Measurements from ENCODE around the gene MAG. TPM values are rescaled to one million over a fixed set of nuclear protein-coding genes. Genes with fewer than 3 reads are reported as not detected.
A peak's percentile ranks its signal among the peaks of the same experiment; 100 is the strongest.

MAG gene
- total and polyA plus RNA-seq, 2 of the 13 experiments (the other 11 are each of a cell fraction or from before 2014, with no cell fraction given), result 0.20 to 1.3 TPM

GRCh38 chr19:35253316-35254286 lies 38.4 kb upstream of the MAG start (continued):
- TF ChIP-seq DRAP1 (CRISPR knock-in tag; IDR thresholded peaks at IDR 0.05), result no peak
- no peak for TF ChIP-seq ZNF615 (CRISPR knock-in tag; IDR thresholded peaks at IDR 0.05; ENCODE audit: borderline replicate concordance)
- no peak for TF ChIP-seq ZNF207 (IDR thresholded peaks at IDR 0.05; ENCODE audit: borderline replicate concordance)
- no peak for TF ChIP-seq ZNF552 (CRISPR knock-in tag; IDR thresholded peaks at IDR 0.05; ENCODE audit: borderline replicate concordance)
- no peak for TF ChIP-seq ZNF597 (CRISPR knock-in tag; IDR thresholded peaks at IDR 0.05)
- no peak for TF ChIP-seq BCLAF1 (IDR thresholded peaks at IDR 0.05)
- no peak for TF ChIP-seq GLMP (CRISPR knock-in tag; IDR thresholded peaks at IDR 0.05; ENCODE audit: borderline replicate concordance)
- no peak for TF ChIP-seq ZNF510 (CRISPR knock-in tag; IDR thresholded peaks at IDR 0.05; ENCODE audit: low read depth)
- TF ChIP-seq XBP1 (CRISPR knock-in tag; IDR thresholded peaks at IDR 0.05), result no peak
- TF ChIP-seq BCL6 (CRISPR knock-in tag; IDR thresholded peaks at IDR 0.05), result peak; percentile 98
- TF ChIP-seq REXO4 (CRISPR knock-in tag; IDR thresholded peaks at IDR 0.05; ENCODE audit: borderline replicate concordance), result no peak
- TF ChIP-seq TFE3 (CRISPR knock-in tag; IDR thresholded peaks at IDR 0.05), result no peak
- 0 out of 2 replicates have a peak, but pooled peaks have one; percentile 23 for TF ChIP-seq HNF4G (IDR thresholded peaks at IDR 0.05; ENCODE audit: borderline replicate concordance, low read depth, low read length)
- TF ChIP-seq HNF4G (CRISPR knock-in tag; IDR thresholded peaks at IDR 0.05; ENCODE audit: borderline replicate concordance, low read depth), result no peak
- no peak for TF ChIP-seq ZNF672 (CRISPR knock-in tag; IDR thresholded peaks at IDR 0.05)
- TF ChIP-seq SOX13 (IDR thresholded peaks at IDR 0.05), result 0 out of 2 replicates have a peak, but pooled peaks have one; percentile 38
- peak in 1 of 2 experiments; percentile 86; a peak in 2 of 4 replicates for TF ChIP-seq SOX13 (CRISPR knock-in tag; conservative IDR thresholded peaks at IDR 0.05 in 1 of 2, IDR thresholded peaks at IDR 0.05 in 1 of 2)
- TF ChIP-seq GATAD2A (CRISPR knock-in tag; IDR thresholded peaks at IDR 0.05), result peak; percentile 86
- no peak for TF ChIP-seq CENPBD1 (CRISPR knock-in tag; IDR thresholded peaks at IDR 0.05; ENCODE audit: borderline replicate concordance, low read depth)
- TF ChIP-seq HMG20B (CRISPR knock-in tag; conservative IDR thresholded peaks at IDR 0.05), result no peak
- TF ChIP-seq PHF8 (CRISPR knock-in tag; IDR thresholded peaks at IDR 0.05), result peak; percentile 17; the same call in 1 of the 2 replicates
